ENCODE measurements around the gene LRRD1. TPM values are rescaled to one million over a fixed set of nuclear protein-coding genes. Genes with fewer than 3 reads are reported as not detected.

The LRRD1 gene
- total and polyA plus RNA-seq, 2 of the 13 experiments (the other 11 are each of a cell fraction or from before 2014, with no cell fraction given), result 0.03 TPM; not detected in 1

DNA sequence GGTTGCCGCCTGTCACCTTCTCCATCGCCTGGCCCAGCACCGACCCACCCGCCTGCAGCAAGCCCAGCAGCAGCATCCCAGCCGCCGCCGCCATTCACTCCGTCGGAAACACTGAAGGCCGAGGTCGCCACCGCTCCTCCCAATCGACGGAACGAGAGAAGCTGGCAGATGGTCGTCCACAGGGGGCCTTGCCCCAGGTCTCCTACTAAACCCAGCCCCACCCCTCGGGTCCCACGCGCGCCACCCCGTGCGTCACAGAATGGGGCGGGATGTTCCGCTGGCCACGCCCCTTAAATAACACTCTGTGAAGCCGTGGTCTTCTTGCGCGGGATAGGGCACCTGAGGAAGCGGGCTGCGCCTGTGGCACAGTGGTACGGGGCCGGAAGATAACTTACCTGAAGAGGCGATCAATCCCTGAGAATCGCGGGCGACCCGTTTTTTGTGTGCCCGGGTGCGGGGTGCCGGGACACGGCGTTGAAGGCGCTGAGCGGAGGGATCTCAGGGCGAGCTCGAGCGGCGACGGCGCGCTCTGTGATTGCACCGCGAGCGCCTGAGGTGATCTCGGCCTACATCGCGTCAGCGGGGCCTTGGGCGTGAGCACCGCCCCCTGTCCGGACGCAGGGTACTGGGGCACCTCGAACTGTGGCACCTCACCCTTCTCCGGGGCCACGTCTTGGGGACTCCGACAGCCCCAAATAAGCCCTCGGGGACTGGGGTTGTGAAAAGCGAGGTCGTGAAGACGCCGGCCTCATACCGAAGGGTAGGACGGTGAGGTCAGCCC, 44.5 kb downstream of the LRRD1 start, which contains the start of gene CYP51A1 (continued):
- TF ChIP-seq POLR2G (IDR thresholded peaks at IDR 0.05; ENCODE audit: low read depth, low read length) (peak; percentile 91), ZNF747 (CRISPR knock-in tag; IDR thresholded peaks at IDR 0.05; ENCODE audit: borderline replicate concordance) (peak; percentile 87; the same call in 1 of the 2 replicates), ZNF253 (CRISPR knock-in tag; IDR thresholded peaks at IDR 0.05; ENCODE audit: borderline replicate concordance) (0 out of 2 replicates have a peak, but pooled peaks have one; percentile 71), ZNF354B (CRISPR knock-in tag; IDR thresholded peaks at IDR 0.05) (no peak), RFXANK (CRISPR knock-in tag; IDR thresholded peaks at IDR 0.05) (no peak), RBFOX2 (IDR thresholded peaks at IDR 0.05; ENCODE audit: low read depth, low read length) (peak; percentile 88), HES4 (CRISPR knock-in tag; IDR thresholded peaks at IDR 0.05; ENCODE audit: borderline replicate concordance) (no peak), FOSL2 (CRISPR knock-in tag; IDR thresholded peaks at IDR 0.05) (no peak), ZNF382 (CRISPR knock-in tag; IDR thresholded peaks at IDR 0.05; ENCODE audit: borderline replicate concordance) (no peak), ZFP82 (CRISPR knock-in tag; IDR thresholded peaks at IDR 0.05; ENCODE audit: borderline replicate concordance) (no peak), ZC3H4 (CRISPR knock-in tag; IDR thresholded peaks at IDR 0.05; ENCODE audit: borderline replicate concordance) (no peak), ESRRA (CRISPR knock-in tag; IDR thresholded peaks at IDR 0.05; ENCODE audit: low read depth) (peak; percentile 52), HDAC6 (IDR thresholded peaks at IDR 0.05; ENCODE audit: low read depth, low read length) (no peak), GTF3A (CRISPR knock-in tag; conservative IDR thresholded peaks at IDR 0.05) (no peak), ZNF484 (CRISPR knock-in tag; IDR thresholded peaks at IDR 0.05; ENCODE audit: borderline replicate concordance, low read depth) (no peak), CEBPG (CRISPR knock-in tag; IDR thresholded peaks at IDR 0.05) (peak; percentile 43; the same call in 1 of the 2 replicates), MTF2 (CRISPR knock-in tag; IDR thresholded peaks at IDR 0.05; ENCODE audit: borderline replicate concordance) (no peak), ZNF30 (CRISPR knock-in tag; IDR thresholded peaks at IDR 0.05) (no peak; the same call in 1 of the 2 replicates), SALL2 (CRISPR knock-in tag; IDR thresholded peaks at IDR 0.05) (peak; percentile 79), ASH2L (IDR thresholded peaks at IDR 0.05; ENCODE audit: insufficient read length, low read depth, low read length) (peak; percentile 92), REPIN1 (CRISPR knock-in tag; IDR thresholded peaks at IDR 0.05; ENCODE audit: borderline replicate concordance, low read depth) (peak; percentile 94), ZNF333 (CRISPR knock-in tag; IDR thresholded peaks at IDR 0.05; ENCODE audit: borderline replicate concordance) (no peak; the same call in 1 of the 2 replicates), ZNF256 (CRISPR knock-in tag; conservative IDR thresholded peaks at IDR 0.05) (no peak; the same call in 1 of the 2 replicates)
- TF ChIP-seq, protein P1, sequence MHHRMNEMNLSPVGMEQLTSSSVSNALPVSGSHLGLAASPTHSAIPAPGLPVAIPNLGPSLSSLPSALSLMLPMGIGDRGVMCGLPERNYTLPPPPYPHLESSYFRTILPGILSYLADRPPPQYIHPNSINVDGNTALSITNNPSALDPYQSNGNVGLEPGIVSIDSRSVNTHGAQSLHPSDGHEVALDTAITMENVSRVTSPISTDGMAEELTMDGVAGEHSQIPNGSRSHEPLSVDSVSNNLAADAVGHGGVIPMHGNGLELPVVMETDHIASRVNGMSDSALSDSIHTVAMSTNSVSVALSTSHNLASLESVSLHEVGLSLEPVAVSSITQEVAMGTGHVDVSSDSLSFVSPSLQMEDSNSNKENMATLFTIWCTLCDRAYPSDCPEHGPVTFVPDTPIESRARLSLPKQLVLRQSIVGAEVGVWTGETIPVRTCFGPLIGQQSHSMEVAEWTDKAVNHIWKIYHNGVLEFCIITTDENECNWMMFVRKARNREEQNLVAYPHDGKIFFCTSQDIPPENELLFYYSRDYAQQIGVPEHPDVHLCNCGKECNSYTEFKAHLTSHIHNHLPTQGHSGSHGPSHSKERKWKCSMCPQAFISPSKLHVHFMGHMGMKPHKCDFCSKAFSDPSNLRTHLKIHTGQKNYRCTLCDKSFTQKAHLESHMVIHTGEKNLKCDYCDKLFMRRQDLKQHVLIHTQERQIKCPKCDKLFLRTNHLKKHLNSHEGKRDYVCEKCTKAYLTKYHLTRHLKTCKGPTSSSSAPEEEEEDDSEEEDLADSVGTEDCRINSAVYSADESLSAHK (CRISPR knock-in tag; IDR thresholded peaks at IDR 0.05; ENCODE audit: borderline replicate concordance), result no peak
- TF ChIP-seq, protein P2, sequence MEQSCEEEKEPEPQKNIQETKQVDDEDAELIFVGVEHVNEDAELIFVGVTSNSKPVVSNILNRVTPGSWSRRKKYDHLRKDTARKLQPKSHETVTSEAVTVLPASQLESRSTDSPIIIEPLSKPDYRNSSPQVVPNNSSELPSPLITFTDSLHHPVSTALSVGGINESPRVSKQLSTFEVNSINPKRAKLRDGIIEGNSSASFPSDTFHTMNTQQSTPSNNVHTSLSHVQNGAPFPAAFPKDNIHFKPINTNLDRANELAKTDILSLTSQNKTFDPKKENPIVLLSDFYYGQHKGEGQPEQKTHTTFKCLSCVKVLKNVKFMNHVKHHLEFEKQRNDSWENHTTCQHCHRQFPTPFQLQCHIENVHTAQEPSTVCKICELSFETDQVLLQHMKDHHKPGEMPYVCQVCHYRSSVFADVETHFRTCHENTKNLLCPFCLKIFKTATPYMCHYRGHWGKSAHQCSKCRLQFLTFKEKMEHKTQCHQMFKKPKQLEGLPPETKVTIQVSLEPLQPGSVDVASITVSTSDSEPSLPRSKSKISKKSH (CRISPR knock-in tag; IDR thresholded peaks at IDR 0.05; ENCODE audit: borderline replicate concordance), result peak; percentile 96
- TF ChIP-seq, protein P3, sequence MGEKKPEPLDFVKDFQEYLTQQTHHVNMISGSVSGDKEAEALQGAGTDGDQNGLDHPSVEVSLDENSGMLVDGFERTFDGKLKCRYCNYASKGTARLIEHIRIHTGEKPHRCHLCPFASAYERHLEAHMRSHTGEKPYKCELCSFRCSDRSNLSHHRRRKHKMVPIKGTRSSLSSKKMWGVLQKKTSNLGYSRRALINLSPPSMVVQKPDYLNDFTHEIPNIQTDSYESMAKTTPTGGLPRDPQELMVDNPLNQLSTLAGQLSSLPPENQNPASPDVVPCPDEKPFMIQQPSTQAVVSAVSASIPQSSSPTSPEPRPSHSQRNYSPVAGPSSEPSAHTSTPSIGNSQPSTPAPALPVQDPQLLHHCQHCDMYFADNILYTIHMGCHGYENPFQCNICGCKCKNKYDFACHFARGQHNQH (CRISPR knock-in tag; IDR thresholded peaks at IDR 0.05), result peak; percentile 77; the same call in 1 of the 2 replicates

All from HepG2 (cell line).